ENCODE data around the gene CYB561.

- TF ChIP-seq CTCF (IDR thresholded peaks at IDR 0.05) (no peak), ZFX (IDR thresholded peaks at IDR 0.05; ENCODE audit: borderline replicate concordance) (no peak)
Measured at GRCh38 chr17:63450551-63450950, 4.4 kb upstream of the CYB561 start.
